DMS114 treated with DMSO at 0.1 percent for 48 hours (cell line): ENCODE results near the gene SFT2D1.

Source experiments
- DNase-seq: peaks from one replicate; lab custom pipeline; 2025; ENCODE audit not compliant: unreplicated experiment; lab: John Stamatoyannopoulos, UW

The SFT2D1 gene

DNA sequence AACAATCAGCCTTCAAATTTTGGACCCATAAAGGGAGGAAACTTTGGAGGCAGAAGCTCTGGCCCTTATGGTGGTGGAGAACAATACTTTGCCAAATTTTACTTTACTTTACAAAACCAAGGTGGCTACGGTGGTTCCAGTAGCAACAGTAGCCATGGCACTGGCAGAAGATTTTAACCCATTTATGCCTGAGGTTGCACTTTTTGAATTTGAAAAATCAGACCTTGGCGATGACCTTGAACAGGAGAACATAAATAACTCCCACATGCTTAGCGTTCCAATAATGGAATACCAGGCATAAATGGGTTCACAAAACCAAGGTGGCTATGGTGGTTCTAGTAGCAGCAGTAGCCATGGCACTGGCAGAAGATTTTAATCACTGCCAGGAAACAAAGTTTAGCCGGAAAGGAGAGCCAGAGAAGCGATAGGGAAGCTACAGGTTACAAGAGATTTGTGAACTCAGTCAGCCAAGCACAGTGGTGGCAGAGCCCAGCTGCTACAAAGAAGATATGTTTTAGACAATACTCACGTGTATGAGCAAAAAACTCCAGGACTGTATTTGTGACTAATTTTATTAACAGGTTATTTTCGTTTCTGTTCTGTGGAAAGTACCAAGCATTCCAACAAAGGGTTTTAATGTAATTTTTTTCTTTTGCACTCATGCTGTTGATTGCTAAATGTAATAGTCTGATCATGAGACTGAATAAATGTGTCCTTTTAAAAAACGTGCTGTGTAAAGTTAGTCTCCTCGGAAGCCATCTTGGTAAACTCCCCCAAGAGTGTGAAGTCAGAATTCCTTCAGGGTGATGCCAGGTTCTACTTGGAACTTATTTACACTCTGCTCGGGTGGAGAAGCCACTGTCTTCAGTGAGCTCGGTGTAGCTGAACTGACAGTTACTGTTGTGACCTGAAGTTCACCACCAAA lies 6.7 kb downstream of the SFT2D1 start:
- DNase-seq = no peak

DNA sequence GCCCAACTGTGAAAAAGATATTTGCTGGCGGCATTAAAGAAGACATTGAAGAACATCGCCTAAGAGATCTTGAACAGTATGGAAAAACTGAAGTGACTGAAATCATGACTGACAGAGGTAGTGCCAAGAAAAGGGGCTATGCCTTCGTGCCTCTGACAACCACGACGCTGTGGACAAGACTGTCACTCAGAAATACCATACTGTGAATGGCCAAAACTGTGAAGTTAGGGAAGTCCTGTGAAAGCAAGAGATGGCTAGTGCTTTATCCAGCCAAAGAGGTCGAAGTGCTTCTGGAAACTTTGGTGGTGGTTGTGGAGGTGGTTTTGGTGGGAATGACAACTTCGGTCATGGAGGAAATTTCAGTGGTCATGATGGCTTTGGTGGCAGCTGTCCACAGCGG lies 7.5 kb downstream of the SFT2D1 start:
- no peak for DNase-seq

DNA sequence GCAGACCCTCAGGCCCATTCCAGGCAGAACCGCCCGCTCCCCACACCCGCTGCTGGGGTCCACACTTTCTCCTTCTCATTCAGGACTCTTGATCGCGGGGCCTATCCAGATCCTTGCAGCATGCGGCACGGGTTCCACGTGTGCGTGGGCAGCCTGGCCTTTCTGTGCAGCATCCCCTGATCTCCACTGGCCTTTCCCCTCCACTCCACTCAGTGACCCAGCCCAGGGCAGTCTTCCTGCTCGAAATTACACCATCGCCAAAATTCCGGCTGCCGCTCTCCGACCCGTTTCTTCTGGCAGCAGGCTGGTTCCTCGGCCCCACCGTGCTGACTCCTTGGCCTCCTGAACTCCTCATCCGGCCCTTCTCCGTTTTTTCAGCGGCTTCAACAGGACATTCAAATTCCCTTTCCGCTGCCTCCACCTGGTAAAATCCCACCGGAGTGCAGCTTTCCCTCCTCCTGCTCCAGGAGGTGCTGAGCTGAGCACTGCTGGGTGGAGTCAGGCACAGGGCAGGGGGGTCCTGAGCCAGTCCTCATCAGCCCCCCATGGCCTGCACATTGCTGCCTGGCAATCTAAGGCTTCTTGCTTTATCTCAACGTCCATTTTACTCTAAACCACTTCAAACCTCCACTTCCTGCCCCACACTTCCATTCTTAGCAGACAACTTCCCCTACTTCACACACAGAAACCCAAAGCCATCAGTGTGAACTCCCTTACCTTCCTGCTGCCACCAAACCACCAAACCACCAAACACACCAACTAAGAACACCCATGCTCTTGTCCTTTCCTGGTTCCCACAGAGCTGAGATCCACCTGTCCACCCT lies 9.0 kb downstream of the SFT2D1 start:
- no peak for DNase-seq

DNA sequence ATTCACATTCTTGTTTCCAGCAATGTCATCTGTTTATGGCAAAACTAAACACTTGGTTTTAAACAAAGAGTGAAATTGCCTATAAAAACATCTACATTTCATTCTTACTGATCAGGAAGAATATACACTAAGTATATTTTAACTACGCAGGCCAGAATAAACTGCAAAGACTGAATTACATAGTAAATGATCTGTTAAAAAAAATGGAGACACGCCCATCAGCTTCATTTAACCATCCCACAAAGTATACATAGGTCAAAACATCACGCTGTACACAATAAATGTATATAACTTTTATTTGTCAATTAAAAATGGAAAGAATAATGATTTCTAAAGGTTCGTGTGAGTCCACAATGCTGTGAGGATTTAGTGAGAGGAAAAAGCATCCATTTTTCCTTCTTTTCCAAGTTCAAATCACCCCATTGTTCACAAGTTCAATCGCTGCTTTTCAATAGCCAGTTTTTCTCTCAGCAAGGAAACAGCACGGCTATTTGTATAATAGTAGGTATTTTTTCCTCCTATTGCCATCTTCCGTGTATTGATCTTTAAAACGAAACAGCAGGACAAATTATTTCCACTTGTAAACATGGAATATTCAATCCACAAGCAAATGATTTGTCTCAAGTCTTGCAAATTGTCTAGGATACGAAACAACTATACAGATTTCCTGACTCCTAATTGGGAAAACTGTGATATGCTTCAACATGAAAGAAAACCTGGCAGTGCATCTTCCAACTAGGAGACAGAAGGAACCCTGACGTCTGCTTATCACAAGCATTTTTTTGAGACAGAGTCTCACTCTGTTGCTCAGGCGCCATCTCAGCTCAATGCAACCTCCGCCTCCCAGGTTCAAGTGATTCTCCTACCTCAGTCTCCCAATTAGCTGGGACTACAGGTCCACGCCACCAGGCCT lies 10.6 kb downstream of the SFT2D1 start:
- DNase-seq = no peak

DNA sequence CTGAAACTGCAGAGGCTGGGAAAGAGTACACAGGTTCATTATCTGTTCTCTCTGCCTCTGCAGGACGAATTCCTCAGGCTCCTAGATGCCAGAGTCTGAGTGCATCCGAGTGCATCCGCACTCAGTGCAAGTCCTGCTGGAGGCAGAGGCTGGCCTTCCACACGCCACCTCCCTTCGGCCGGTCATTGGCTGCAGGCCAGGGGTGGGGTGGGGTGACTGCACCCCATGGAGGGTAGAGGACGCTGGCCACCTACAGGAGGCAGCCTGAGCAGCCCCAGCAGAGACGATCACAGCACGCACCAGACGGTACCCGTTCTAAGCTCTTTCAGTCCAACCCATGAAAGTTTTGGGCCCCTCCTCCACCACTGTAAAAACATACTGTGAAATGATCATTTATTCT lies 11.7 kb downstream of the SFT2D1 start:
- DNase-seq = no peak

DNA sequence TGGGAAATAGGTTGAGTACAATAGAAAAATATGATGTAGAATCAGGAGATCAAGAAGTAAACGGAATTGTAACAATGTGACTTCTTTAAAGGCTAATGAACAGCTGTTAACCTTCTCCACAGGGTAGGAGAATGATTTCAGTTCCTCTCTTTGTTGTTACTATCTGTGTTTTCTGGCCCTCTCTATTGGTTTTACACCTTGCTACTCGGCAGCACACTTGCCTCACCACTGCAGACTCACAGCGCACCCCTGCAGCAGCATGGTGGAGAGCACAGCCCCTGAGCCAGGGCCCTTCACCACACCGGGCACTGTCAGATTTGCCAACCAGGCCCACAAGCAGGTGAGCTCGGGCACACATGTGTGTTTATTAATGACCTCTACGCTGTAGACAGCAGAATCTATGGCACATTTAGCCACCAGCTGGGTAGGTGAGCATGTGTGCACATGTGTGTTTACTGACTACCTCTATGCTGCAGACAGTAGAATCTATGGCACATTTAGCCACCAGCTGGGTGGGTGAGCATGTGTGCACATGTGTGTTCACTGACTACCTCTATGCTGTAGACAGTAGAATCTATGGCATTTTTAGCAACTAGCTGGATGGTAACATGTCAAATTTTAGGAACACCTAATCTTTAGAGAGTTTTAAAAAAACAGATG lies 16.8 kb downstream of the SFT2D1 start:
- DNase-seq = no peak

DNA sequence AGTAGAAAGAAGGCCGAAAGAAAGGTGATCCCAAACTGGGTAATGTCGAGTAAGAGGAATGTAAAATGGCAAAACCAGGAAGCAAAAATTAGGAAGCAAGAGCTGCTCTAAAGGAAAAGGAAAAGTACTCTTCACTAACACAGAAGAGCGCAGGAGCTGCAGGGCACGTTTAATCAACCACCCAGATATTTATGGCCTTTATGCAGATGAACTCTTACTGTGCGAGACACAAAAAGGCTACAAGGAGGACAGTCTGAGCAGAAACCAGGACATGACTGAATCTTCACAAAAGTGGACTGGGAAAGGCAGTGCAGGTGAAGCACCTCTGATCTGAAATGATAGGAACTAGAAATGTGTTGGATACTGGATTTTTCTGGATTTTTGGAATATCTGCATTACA lies 18.9 kb downstream of the SFT2D1 start:
- DNase-seq = no peak

DNA sequence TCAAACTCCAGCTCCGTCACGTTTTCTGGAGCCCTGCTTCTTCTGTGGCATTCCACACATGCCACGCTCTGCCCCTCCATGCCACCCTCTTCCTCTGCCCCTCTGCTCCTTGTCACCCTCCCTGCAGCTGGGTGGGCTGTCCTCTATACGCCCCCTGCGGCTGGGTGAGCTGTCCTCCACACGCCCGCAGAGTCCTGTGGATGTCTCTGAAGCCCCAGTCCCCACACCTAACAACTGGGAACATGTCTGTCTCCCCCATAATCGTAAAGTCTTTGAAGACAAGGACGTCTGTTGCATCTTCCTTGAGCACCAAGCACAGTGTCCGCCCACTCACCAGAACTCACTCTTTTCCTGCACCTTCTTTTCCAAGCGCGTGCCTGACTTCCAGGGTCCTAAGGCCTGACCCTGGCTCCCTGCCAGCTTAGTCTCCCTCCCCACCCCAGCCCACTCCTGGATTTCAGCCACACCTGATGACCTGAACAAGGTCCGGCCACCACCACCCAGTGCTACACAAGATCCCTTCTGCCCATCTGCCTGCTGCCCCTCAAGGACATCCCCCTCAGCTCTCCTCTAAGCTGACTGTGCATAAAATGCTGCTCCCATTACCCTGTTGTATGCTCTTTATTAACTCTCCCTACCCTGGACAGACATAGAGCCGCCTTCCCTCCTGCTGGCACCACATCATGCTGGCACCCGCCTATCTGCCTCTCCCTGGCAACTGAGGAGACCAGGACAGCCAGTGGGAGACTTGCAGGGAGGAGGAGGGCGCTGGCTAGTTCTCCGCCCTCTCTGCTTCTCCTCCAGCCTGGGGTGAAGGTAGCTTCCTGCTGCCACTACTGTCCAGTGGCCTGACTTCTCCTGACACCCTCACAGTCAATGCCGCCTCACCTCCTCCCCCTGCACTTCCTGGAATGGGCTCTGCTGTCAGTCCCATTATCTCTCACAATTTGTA lies 23.4 kb downstream of the SFT2D1 start:
- DNase-seq = no peak

DNA sequence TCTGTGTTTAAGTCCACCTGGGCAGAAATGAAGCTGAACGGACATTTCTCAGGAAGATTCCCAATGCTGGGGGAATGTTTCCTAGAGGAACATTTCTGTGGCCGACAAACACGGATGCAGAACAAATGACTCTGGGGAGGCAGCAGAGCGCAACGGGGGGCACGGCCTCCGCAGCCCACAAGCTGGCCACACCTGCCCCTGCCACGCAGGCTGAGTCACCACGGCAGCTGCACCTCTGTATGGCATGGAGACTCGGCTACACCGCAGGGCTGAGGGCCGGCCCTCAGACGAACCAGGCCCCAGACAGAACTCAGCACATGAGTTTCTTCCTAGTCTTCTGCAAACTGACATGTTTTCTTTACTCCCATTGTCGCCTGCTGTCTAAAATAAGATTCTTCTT lies 24.1 kb downstream of the SFT2D1 start:
- no peak for DNase-seq

DNA sequence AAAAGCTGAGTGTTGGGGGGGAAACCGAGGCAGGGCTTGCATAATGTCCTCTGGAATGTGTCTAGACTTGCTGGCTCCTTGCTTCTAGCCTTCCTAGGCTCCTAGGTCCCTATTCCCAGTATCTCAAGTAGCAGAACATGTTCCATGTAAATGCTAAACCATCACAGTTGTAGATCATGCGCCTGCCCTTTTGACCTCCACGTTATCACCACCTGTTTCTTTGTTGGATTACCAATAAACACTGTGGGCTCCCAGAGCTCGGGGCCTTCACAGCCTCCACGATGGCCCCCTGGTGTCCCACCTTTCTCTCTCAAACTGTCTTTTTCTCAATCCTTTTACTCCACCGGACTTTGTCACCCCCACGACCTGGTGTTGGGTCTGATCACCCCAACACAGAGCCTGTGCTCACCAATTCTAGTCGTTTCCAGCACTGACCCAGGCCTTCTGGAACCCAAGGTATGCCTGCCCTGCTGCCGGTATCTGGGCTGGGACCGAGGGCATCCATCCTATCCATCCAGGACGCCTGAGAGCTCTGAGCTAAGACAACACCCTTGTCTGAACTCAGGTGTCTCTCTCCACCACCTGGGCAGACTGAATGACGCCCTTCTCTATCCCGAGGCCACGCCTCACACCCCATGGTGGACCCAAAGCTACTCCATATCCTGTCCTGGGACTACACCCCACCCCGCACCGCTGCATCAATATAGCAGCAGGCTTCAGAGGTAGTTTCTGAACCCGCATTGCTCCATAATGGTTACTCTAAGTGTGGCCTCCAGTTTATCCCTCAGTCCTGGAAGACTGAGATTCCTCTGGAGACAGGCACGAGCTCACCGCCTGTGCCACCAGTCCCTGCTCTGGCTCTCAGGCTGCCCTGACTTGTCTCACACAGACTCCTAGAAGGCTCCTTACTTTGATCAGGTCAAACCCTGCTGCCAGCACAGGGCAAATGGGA lies 24.8 kb downstream of the SFT2D1 start:
- no peak for DNase-seq

DNA sequence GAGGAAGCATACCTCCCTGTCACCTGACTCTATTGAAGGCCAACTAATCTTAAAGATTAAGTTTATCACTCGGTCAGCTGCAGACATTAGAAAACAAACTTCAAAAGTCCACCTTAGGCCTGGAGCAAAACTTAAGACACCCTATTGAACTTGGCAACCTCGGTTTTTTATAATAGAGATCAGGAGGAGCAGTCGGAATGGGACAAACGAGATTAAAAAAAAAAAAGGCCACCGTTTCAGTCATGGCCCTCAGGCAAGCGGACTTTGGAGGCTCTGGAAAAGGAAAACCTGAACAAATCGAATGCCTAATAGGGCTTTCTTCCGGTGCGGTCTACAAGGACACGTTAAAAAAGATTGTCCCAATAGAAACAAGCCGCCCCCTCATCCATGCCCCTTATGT lies 26.9 kb downstream of the SFT2D1 start:
- no peak for DNase-seq

DNA sequence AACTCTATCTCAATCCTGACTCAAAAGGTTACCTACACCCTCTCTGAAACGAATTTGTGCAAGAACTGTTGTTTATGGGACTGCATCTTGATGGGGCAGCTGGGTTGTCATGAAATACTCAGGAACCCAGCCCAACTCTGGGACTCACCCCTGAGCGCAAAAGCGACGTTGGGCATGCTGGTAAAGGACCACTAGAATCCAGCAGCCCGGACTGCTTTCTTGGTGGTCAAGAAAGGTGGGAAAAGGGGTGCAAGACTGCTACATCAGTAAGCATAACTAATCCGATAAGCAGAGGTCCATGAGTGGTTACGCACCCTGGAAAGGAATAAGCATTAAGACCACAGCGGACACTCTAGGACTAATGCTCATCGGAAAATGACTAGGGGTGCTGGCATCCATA lies 27.9 kb downstream of the SFT2D1 start:
- no peak for DNase-seq

DNA sequence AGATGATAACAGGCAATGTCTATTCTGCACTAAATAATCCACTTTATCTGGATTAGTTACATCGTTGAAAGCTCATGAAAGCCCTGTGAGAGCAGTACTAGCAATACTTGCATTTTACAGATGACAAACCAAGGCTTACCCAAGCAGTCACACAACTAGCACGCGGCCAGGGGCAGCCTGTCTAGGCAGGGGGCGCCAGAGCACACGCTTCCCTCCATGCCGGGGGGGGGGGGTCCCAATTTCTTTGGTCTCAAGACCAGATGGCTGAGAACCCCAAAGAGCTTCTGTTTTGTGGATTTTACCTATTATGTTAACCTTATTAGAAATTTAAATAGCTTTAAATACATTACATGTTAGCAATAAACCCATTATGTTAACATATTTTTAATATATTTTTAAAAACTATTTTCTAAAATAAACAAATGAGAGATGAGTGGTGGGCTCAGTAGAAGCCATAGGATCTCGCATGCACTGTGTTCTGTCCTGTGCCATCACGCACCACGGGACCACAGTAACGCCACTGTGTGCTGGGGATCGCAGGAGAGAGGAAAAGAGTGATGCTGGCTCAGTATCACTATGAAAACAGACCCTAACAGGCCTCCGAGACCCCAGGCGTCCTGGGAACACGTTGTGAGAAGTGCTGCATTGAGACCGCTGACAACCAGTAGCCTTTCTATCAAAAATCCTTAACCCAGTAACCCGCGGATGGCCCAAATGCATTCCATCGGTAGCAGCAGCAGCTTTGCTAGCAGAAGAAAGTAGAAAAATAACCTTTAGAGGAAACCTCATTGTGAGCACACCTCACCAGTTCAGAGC lies 28.9 kb downstream of the SFT2D1 start:
- peak; percentile 16 for DNase-seq

DNA sequence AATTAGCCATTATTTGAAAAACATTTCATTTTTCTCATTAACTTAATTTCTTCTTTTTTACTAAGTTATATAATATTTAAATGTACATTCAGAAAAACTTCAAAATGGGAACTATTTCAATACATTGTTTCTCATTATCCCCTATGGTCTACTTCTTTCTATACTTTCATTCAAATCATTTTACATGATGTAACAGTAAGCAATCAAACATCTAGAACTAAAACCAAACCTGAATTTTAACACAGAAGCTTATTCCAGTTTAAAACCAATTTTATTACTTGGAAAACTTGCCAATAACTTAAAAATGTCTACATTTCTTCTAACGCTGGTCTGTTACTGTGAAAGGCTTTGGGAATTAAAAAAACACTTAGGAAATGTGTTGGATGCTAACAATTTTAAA lies 29.5 kb downstream of the SFT2D1 start:
- no peak for DNase-seq

DNA sequence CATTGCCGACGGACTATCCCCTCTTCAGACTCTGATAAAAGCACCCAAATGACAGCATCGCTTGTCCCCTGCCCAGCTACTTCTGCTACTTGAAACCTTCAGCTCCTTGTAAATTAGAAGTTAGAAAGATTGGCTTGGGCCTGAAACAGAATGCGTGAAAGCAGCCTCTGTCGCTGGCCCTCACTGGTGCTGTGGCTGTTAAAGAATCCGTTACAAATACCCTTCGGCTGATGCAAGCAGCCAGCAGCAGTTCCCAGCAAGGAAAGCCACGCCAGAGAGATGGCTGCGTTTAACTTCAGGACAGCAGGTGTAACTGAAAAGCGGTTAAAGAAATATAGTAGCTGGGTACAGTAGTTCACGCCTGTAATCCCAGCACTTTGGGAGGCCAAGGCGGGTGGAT lies 31.7 kb downstream of the SFT2D1 start:
- DNase-seq = no peak

DNA sequence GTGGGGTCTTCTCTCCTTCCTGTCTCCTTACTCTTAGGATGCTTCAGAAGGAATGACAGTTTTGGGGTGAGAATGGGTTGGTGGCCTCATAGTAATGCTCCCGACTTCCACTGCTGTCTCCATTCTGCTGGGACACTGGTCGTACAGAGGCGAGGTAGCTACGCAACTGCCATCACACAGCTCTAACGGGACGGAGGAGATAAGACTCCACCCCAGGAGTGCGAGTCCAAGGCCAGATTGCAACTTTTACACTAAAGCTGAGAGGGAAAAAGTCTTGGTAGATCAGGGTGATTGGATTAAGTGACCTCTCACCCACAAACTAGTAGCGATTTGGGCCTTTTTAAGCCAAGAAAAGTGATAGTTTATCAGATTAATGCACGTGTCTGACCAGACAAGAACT lies 32.4 kb downstream of the SFT2D1 start:
- no peak for DNase-seq

DNA sequence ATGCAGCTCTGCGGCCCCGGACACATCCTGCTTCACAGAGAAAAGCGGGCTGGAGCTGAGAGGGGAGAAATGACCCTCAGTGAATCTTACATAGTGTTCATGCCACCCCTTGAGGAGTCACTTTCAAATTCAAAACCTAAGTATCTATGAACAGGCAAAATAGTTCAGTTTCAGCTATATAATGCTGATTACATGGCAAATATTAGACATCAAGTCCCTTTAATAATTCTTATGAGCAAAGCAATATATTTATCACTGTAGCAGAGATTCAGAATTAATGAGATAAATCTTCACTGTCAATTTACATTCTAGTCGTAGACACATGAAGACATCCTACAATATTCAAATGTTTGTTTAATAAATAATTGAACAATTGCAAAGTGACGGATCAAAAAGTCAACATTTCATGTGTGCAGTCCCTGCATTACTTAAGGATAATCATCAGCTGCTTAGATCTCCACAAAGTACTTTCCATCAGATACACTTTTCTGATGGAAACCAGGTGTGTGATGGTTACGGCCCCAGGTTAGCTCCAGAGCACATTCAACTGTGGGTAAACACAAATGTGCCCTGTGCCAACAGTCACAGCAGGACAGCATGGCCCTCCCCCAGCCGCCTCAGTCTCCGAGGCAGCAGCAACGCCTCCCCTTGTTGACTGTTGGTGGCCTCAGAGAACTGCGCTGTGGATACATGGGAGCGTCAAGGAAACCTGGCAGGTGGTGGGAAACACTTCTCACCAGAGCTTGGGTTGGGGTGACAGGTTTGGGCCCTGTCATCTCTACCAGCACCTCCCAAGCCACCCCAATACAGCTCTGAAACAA lies 33.4 kb downstream of the SFT2D1 start:
- no peak for DNase-seq
